Parathyroid adenoma (tissue), 2 donors: Measurements from ENCODE around the gene PM20D1.
A peak's percentile ranks its signal among the peaks of the same experiment; 100 is the strongest.
"Not testable (repeated sequence)": the region's sequence is repeated elsewhere in the genome, so short reads cannot be mapped to it uniquely, and the experiment has no call there.

Source experiments
- H2AFZ ChIP-seq: fragments of 300-600 bp; sonication (generic); one replicate; pipeline ENCODE4 v1.7.0; 2017; ENCODE audit warnings: antibody characterized with exemption, mild to moderate bottlenecking
- H3K27ac ChIP-seq: fragments of 300-600 bp; sonication (generic); one replicate; pipeline ENCODE4 v1.7.0; 2017
- H3K27me3 ChIP-seq: fragments of 300-600 bp; sonication (generic); one replicate; pipeline ENCODE4 v1.7.0; 2017; ENCODE audit warnings: low read length; ENCODE audit not compliant: control insufficient read depth, insufficient read depth
- H3K36me3 ChIP-seq: fragments of 300-600 bp; sonication (generic); one replicate; pipeline ENCODE4 v1.7.0; 2017; ENCODE audit warnings: low read length; ENCODE audit not compliant: control insufficient read depth, insufficient read depth
- H3K4me1 ChIP-seq: fragments of 300-600 bp; sonication (generic); one replicate; pipeline ENCODE4 v1.7.0; 2017; ENCODE audit warnings: control low read depth
- H3K4me2 ChIP-seq: fragments of 300-600 bp; sonication (generic); one replicate; pipeline ENCODE4 v1.7.0; 2017; ENCODE audit warnings: low read length
- H3K4me3 ChIP-seq: fragments of 300-600 bp; sonication (generic); one replicate; pipeline ENCODE4 v1.7.0; 2017; ENCODE audit warnings: low read depth, low read length
- H3K79me2 ChIP-seq: fragments of 300-600 bp; sonication (generic); one replicate; pipeline ENCODE4 v1.7.0; 2017; ENCODE audit warnings: control low read depth
- H3K9ac ChIP-seq: fragments of 300-600 bp; sonication (generic); one replicate; pipeline ENCODE4 v1.7.0; 2017; ENCODE audit warnings: mild to moderate bottlenecking
- H3K9me3 ChIP-seq: fragments of 300-600 bp; sonication (generic); one replicate; pipeline ENCODE4 v1.7.0; 2017; ENCODE audit warnings: low read length; ENCODE audit not compliant: control insufficient read depth
- TF ChIP-seq, protein P1 (sequence below): fragments of 300-600 bp; sonication (generic); IDR thresholded peaks from one replicate; pipeline ENCODE4 v1.7.0; 2017; ENCODE audit warnings: antibody characterized with exemption, mild to moderate bottlenecking
- donor health status: primary hyperparathyroidism.

The PM20D1 gene, protein sequence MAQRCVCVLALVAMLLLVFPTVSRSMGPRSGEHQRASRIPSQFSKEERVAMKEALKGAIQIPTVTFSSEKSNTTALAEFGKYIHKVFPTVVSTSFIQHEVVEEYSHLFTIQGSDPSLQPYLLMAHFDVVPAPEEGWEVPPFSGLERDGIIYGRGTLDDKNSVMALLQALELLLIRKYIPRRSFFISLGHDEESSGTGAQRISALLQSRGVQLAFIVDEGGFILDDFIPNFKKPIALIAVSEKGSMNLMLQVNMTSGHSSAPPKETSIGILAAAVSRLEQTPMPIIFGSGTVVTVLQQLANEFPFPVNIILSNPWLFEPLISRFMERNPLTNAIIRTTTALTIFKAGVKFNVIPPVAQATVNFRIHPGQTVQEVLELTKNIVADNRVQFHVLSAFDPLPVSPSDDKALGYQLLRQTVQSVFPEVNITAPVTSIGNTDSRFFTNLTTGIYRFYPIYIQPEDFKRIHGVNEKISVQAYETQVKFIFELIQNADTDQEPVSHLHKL

DNA sequence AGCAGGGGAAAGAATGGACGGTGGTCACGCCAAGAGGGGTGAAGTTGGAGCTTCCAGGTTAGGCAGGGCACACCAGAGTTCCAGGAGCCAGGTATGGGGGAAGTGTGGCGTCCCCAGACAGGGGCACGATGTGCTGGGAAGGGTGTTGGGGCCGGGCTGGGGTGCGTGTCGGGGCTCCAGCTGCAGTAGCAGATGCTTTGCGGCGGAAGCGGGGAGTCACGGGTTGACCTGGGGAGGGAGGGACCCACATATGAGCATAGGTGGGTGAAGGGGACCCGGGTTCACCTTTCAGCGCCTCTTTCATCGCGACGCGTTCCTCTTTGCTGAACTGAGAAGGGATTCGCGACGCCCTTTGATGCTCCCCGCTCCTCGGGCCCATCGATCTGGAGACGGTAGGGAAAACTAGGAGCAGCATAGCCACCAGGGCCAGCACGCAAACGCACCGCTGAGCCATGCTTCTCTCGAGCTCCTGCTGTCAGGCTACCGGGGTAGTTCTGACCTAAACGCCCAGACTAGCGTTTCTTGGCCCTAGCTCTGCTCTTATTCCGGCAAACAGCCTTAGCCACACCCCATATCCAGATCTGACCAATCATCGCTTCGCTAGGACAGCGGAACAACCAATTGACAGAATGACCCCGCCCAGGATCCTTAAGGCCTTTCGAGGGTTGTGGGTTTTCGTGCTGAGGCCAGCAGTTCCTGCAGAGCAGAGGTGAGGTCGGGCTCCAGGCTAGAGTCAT is at the start of gene PM20D1:
Gene PM20D1, minus strand, starts transcription at position 514 of the 737 bp plus-strand sequence. Its CDS starts 60 bp downstream, at position 454.
- peak within 1 kb of the TSS; percentile 68 for H2AFZ ChIP-seq
- H3K36me3 ChIP-seq, result no peaks in the 10 kb centered on the region
- H3K9ac ChIP-seq, result no peak within 1 kb of the TSS
- no peak within 1 kb of the TSS for H3K27ac ChIP-seq
- H3K9me3 ChIP-seq, result no peaks in the 10 kb centered on the region
- H3K4me2 ChIP-seq, result no peak within 1 kb of the TSS
- H3K79me2 ChIP-seq, result no peaks in the 10 kb centered on the region
- no peak within 1 kb of the TSS for H3K4me3 ChIP-seq
- no peaks in the 10 kb centered on the region for H3K27me3 ChIP-seq
- no peaks in the 10 kb centered on the region for H3K4me1 ChIP-seq
- TF ChIP-seq, protein P1, sequence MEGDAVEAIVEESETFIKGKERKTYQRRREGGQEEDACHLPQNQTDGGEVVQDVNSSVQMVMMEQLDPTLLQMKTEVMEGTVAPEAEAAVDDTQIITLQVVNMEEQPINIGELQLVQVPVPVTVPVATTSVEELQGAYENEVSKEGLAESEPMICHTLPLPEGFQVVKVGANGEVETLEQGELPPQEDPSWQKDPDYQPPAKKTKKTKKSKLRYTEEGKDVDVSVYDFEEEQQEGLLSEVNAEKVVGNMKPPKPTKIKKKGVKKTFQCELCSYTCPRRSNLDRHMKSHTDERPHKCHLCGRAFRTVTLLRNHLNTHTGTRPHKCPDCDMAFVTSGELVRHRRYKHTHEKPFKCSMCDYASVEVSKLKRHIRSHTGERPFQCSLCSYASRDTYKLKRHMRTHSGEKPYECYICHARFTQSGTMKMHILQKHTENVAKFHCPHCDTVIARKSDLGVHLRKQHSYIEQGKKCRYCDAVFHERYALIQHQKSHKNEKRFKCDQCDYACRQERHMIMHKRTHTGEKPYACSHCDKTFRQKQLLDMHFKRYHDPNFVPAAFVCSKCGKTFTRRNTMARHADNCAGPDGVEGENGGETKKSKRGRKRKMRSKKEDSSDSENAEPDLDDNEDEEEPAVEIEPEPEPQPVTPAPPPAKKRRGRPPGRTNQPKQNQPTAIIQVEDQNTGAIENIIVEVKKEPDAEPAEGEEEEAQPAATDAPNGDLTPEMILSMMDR, result no peak

DNA sequence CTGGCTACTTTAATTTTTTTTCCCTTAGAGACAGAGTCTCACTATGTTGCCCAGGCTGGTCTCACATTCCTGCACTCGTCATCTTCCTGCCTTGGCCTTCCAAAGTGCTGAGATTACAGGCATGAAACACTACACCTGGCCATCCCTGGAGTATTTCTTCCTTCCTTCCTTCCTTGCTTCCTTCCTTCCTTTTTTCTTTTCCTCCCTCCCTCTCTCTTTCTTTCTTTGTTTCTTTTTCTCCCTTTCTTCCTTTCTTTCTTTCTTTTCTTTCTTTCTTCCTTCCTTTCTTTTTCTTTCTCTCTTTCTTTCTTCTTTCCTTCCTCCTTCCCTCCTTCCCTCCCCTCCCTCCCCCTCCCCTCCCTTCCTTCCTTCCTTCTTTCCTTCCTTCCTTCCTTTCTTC is 46.4 kb upstream of the PM20D1 start:
- Histone ChIP-seq H3K36me3 (no peaks in the 10 kb centered on the region), H3K4me2 (no peak overlapping the region), H2AFZ (no peak overlapping the region), H3K27me3 (no peaks in the 10 kb centered on the region), H3K4me1 (no peaks in the 10 kb centered on the region), H3K4me3 (no peak overlapping the region), H3K79me2 (no peaks in the 10 kb centered on the region), H3K9me3 (no peaks in the 10 kb centered on the region), H3K27ac (no peak overlapping the region), H3K9ac (no peak overlapping the region)
- TF ChIP-seq, protein P1, result no peak

- not testable (repeated sequence) for H3K4me1 ChIP-seq, H3K36me3 ChIP-seq, H3K4me3 ChIP-seq, H3K79me2 ChIP-seq, H3K9ac ChIP-seq, H2AFZ ChIP-seq, H3K27ac ChIP-seq, H3K9me3 ChIP-seq, H3K27me3 ChIP-seq, H3K4me2 ChIP-seq
These were observed 44.2 kb upstream of the PM20D1 start for GRCh38 chr1:205894119-205894518.

DNA sequence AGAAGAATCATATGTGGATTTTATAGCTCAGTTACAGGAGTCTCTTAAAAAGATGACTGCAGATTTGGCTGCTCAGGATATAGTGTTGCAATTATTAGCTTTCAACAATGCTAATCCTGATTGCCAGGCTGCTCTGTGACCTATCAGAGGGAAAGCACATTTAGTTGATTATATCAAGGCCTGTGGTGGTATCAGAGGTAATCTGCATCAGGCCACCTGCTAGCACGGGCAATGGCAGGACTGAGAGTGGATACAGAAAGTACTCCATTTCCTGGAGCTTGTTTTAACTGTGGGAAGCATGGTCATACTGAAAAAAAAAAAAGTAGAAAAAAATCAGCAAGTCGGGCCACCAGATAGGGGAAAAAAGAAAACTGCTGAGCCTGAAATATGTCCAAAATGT is 42.2 kb upstream of the PM20D1 start:
- not testable (repeated sequence) for H2AFZ ChIP-seq, H3K27me3 ChIP-seq, H3K27ac ChIP-seq, H3K4me2 ChIP-seq, H3K4me1 ChIP-seq, H3K9ac ChIP-seq, H3K79me2 ChIP-seq, H3K9me3 ChIP-seq, H3K4me3 ChIP-seq, H3K36me3 ChIP-seq

DNA sequence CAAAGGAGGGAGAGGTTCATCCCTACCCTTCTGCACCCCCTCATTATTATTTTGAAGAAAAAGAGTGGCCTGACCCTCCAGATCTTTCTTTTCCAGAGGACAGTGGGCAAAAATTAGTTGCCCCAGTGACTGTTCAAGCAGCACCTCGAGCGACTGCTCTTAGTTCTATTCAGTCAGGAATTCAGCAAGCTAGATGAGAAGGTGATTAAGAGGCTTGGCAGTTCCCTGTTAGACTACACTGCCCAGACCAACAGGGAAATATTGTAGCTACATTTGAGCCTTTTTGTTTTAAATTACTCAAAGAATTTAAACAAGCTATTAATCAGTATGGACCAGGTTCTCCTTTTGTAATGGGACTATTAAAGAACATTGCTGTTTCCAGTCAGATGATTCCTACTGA is 41.5 kb upstream of the PM20D1 start:
- not testable (repeated sequence) for H3K9me3 ChIP-seq, H3K4me2 ChIP-seq, H3K36me3 ChIP-seq, H3K9ac ChIP-seq, H2AFZ ChIP-seq, H3K27ac ChIP-seq, H3K27me3 ChIP-seq, H3K4me1 ChIP-seq, H3K79me2 ChIP-seq, H3K4me3 ChIP-seq

DNA sequence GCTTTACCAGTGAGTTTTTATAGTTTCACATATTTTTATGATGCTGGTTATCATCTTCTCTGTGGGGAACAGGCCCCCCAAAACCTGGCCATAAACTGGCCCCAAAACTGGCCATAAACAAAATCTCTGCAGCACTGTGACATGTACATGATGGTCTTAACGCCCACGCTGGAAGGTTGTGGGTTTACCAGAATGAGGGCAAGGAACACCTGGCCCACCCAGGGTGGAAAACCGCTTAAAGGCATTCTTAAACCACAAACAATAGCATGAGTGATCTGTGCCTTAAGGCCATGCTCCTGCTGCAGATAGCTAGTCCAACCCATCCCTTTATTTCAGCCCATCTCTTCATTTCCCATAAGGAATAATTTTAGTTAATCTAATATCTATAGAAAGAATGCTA is 40.7 kb upstream of the PM20D1 start:
- H3K27ac ChIP-seq, H3K79me2 ChIP-seq, H3K27me3 ChIP-seq, H3K4me3 ChIP-seq, H3K4me1 ChIP-seq, H3K9me3 ChIP-seq, H3K36me3 ChIP-seq, H2AFZ ChIP-seq, H3K4me2 ChIP-seq, H3K9ac ChIP-seq: not testable (repeated sequence)

- not testable (repeated sequence) for H3K4me3 ChIP-seq
These were observed 39.8 kb upstream of the PM20D1 start for GRCh38 chr1:205889706-205890105.

DNA sequence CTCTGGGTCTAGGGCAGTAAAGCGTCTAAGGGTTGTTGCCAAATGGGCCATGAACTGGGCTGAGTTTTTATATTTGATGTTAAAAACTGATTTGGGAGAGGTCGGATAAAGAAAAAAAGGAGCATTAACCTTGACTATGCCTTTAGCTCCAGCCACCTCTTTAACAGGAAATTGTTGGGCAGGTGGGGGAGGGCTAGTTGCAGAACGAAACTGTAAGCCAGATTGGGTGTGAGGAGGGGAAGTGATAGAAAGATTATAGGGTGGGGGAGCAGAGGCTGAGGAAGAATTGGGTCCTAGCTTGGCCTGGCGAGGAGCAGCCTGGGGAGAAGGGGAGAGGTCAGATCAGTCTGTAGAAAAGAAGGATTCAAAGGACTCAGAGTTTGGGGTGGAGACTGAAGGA is 39.1 kb upstream of the PM20D1 start:
- not testable (repeated sequence) for H2AFZ ChIP-seq, H3K36me3 ChIP-seq, H3K9ac ChIP-seq, H3K4me1 ChIP-seq, H3K4me3 ChIP-seq, H3K4me2 ChIP-seq, H3K27me3 ChIP-seq, H3K9me3 ChIP-seq, H3K27ac ChIP-seq, H3K79me2 ChIP-seq

More at GRCh38 chr1:205889706-205890105, 39.8 kb upstream of the PM20D1 start:
- H2AFZ ChIP-seq, H3K4me2 ChIP-seq, H3K27me3 ChIP-seq, H3K36me3 ChIP-seq, H3K9me3 ChIP-seq, H3K9ac ChIP-seq, H3K79me2 ChIP-seq, H3K27ac ChIP-seq, H3K4me1 ChIP-seq: not testable (repeated sequence)
